GM12878 (cell line): ENCODE results near the gene AKAP8. TPM values are rescaled to one million over a fixed set of nuclear protein-coding genes. Genes with fewer than 3 reads are reported as not detected.

Experiments used
- ATAC-seq: fragments of 200-7000 bp; cut with Tn5 transposase; 3 replicates; pipeline ENCODE4 v1.9.1; 2020; ENCODE audit warnings: mild to moderate bottlenecking, moderate library complexity
- BruUV-seq: library from RNA; stranded (reverse); fragments of 400-500 nt; replicated peaks from 2 replicates; lab custom pipeline; 2021; lab: Mats Ljungman, UMichigan
- CTCF ChIA-PET: fragments of 300-600 bp; sonication (Branson Sonifier 250); formaldehyde crosslinking; extraction: SDS; loops from one replicate; lab custom pipeline; 2021; ENCODE audit warnings: inconsistent platforms; lab: Yijun Ruan, JAX
- POLR2A ChIA-PET: fragments of 350-600 bp; formaldehyde crosslinking; extraction: SDS; loops from one replicate; lab custom pipeline; 2021; ENCODE audit warnings: inconsistent platforms; lab: Charles Lee
- RAD21 ChIA-PET: fragments of 300-600 bp; sonication (Branson Sonifier 250); formaldehyde crosslinking; loops from one replicate; lab custom pipeline; 2023; ENCODE audit warnings: antibody characterized with exemption; ENCODE audit not compliant: unreplicated experiment; lab: Charles Lee
- SMC1A ChIA-PET: fragments of 300-600 bp; sonication (Branson Sonifier 250); formaldehyde crosslinking; loops from one replicate; lab custom pipeline; 2023; ENCODE audit not compliant: unreplicated experiment, uncharacterized antibody; lab: Charles Lee
- DNase-seq: peaks from one replicate; pipeline ENCODE4 v3.0.0-alpha.2; 2011; ENCODE audit warnings: low read depth, low spot score
- FAIRE-seq: peaks from 3 replicates; lab custom pipeline; 2011; peaks lifted over from hg19 to GRCh38; lab: Jason Lieb, UNC
- H2AFZ ChIP-seq: 2 replicates; pipeline ENCODE4 v1.6.0; 2011; ENCODE audit warnings: low read depth, low read length, control low read depth; ENCODE audit not compliant: control insufficient read depth
- H3K27ac ChIP-seq: 2 replicates; pipeline ENCODE4 v1.5.1; 2011; ENCODE audit warnings: control low read depth; ENCODE audit not compliant: control insufficient read depth, insufficient read depth
- H3K27me3 ChIP-seq, 2 experiments: replicated peaks in 1 of 2; 2 replicates each; pipeline versions ENCODE4 v1.6.0 to v1.6.1; 2011; ENCODE audit warnings: low read length in 1 of 2; ENCODE audit not compliant: control insufficient read depth in 2 of 2, insufficient read depth in 2 of 2
- H3K36me3 ChIP-seq, 2 experiments: 2 replicates each; pipeline ENCODE4 v1.5.1; 2011; ENCODE audit warnings: low read length in 1 of 2; ENCODE audit not compliant: control insufficient read depth in 2 of 2, insufficient read depth in 2 of 2
- H3K4me1 ChIP-seq: 2 replicates; pipeline ENCODE4 v1.6.1; 2011; ENCODE audit warnings: mild to moderate bottlenecking, low read length, moderate library complexity, mixed read lengths; ENCODE audit not compliant: control insufficient read depth, insufficient read depth
- H3K4me2 ChIP-seq: 2 replicates; pipeline ENCODE4 v1.6.0; 2011; ENCODE audit warnings: control low read depth; ENCODE audit not compliant: control insufficient read depth, insufficient read depth
- H3K4me3 ChIP-seq: fragments of 200-600 bp; sonication (generic); 2 replicates; pipeline ENCODE4 v1.5.1; 2016
- H3K79me2 ChIP-seq: 2 replicates; pipeline ENCODE4 v1.6.0; 2011; ENCODE audit warnings: low read length; ENCODE audit not compliant: control insufficient read depth, insufficient read depth
- H3K9ac ChIP-seq: 2 replicates; pipeline ENCODE4 v1.8.0; 2011; ENCODE audit warnings: low read length, control low read depth, mixed read lengths; ENCODE audit not compliant: control insufficient read depth, insufficient read depth
- H3K9me3 ChIP-seq: replicated peaks from 3 replicates; pipeline ENCODE4 v1.5.1; 2011; ENCODE audit warnings: mild to moderate bottlenecking, low read length; ENCODE audit not compliant: control insufficient read depth, insufficient read depth
- H4K20me1 ChIP-seq: 2 replicates; pipeline ENCODE4 v1.6.0; 2011; ENCODE audit not compliant: control insufficient read depth, insufficient read depth
- GATAD2B ChIP-seq: fragments of 450-650 bp; conservative IDR thresholded peaks from 2 replicates; pipeline ENCODE4 v1.6.1; 2017; ENCODE audit warnings: low read depth, mild to moderate bottlenecking, moderate library complexity
- HDAC2 ChIP-seq: fragments of 200-600 bp; sonication (generic); IDR thresholded peaks from 2 replicates; pipeline ENCODE4 v1.6.1; 2017
- KAT2A ChIP-seq: conservative IDR thresholded peaks from 2 replicates; pipeline ENCODE4 v1.6.1; 2011; ENCODE audit warnings: low read depth, low read length; ENCODE audit not compliant: control insufficient read depth
- SREBF1 ChIP-seq: IDR thresholded peaks from 2 replicates; pipeline ENCODE4 v1.6.1; 2012; ENCODE audit warnings: mild to moderate bottlenecking, low read length
- STAT1 ChIP-seq: fragments of 450-650 bp; conservative IDR thresholded peaks from 2 replicates; pipeline ENCODE4 v1.6.1; 2014; ENCODE audit warnings: antibody characterized with exemption, mild to moderate bottlenecking
- TBL1XR1 ChIP-seq: IDR thresholded peaks from 2 replicates; pipeline ENCODE4 v1.6.1; 2012; ENCODE audit warnings: low read depth, low read length, improper control_type of control experiment
- ZNF384 ChIP-seq: IDR thresholded peaks from 2 replicates; pipeline ENCODE4 v1.6.1; 2012; ENCODE audit warnings: low read depth, mild to moderate bottlenecking, low read length, improper control_type of control experiment, borderline replicate concordance
- WGBS: methylation state at CpG from one replicate; pipeline ENCODE4 v1.1.6; 2016; ENCODE audit warnings: low lambda C conversion rate; ENCODE audit not compliant: insufficient replicate concordance, insufficient coverage; ENCODE audit errors: missing lambda C conversion rate; 5-methylcytosine and 5-hydroxymethylcytosine counted together
- in situ Hi-C: fragments of 300-500 bp; cut with MboI; formaldehyde crosslinking; loops from 9 replicates; pipeline ENCODE4 v1.14.3; 2018; ENCODE audit warnings: mixed read lengths
- intact Hi-C: fragments of 100-400 bp; cut with micrococcal nuclease; formaldehyde crosslinking; loops from one replicate; pipeline ENCODE4 v1.14.2; 2022; ENCODE audit not compliant: unreplicated experiment
- polyA plus RNA-seq, 11 experiments: library from polyadenylated mRNA; depleted of rRNA in 4 of 11; unstranded in 6 of 11; stranded (reverse) in 5 of 11; fragments of >200 nt; fragmentation: Nextera tagmentation in 4 of 11; fragmentation: Illumina TruSeq in 1 of 11; extraction: Ambion mirVana in 4 of 11; extraction: Trizol in 1 of 11; gene quantifications; 1 replicate in 1 of 11; 2 replicates in 10 of 11; pipeline versions ENCODE4 v1.2.1 to v1.2.3, GENCODE V29; 2011 to 2016; ENCODE audit warnings: inconsistent platforms in 2 of 11, missing spikeins in 2 of 11, low read depth in 1 of 11
- total RNA-seq, 4 experiments: library from RNA; depleted of rRNA in 3 of 4; stranded (reverse); fragments of >200 nt in 3 of 4; fragmentation: Illumina TruSeq in 1 of 4; extraction: Trizol in 1 of 4; gene quantifications; 2 replicates each; pipeline versions ENCODE4 v1.2.1 to v1.2.3, GENCODE V29; 2013 to 2021
- TF ChIP-seq, protein P1 (sequence below): IDR thresholded peaks from 2 replicates; pipeline ENCODE4 v1.6.1; 2011; ENCODE audit warnings: borderline replicate concordance, low read depth, mild to moderate bottlenecking, moderate library complexity, mixed read lengths, low read length; ENCODE audit not compliant: insufficient read depth; ENCODE audit errors: extremely low read length
- TF ChIP-seq, protein P2 (sequence below): fragments of 450-650 bp; IDR thresholded peaks from 2 replicates; pipeline ENCODE4 v1.6.1; 2017; ENCODE audit warnings: mild to moderate bottlenecking, moderate library complexity

Gene AKAP8
- total and polyA plus RNA-seq, 10 of the 15 experiments (the other 5 are each of a cell fraction or from before 2014, with no cell fraction given): 5.3 to 57.7 (median 20.6) TPM

DNA sequence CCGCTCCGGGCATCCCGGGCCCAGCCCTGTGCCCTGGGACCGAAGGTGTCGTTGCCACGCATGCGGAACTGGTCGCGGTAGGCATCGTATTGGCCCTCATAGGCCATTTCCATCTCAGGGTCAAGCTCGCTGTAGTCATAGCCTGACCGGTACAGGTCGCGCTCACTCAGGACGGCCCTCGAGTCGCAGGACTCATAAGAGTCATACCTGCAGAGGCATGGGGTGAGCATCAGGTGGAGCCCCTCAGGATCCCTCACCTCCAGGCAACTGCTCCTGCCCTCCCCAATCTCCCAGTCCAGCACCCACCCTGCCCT, 21.8 kb upstream of the AKAP8 start (continued):
- TF ChIP-seq, protein P1, sequence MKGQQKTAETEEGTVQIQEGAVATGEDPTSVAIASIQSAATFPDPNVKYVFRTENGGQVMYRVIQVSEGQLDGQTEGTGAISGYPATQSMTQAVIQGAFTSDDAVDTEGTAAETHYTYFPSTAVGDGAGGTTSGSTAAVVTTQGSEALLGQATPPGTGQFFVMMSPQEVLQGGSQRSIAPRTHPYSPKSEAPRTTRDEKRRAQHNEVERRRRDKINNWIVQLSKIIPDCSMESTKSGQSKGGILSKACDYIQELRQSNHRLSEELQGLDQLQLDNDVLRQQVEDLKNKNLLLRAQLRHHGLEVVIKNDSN: no peak
- no peak for TF ChIP-seq KAT2A
- TF ChIP-seq GATAD2B: no peak
- TF ChIP-seq STAT1: no peak
- no peak for TF ChIP-seq HDAC2
- no peak for TF ChIP-seq TBL1XR1
- TF ChIP-seq, protein P2, sequence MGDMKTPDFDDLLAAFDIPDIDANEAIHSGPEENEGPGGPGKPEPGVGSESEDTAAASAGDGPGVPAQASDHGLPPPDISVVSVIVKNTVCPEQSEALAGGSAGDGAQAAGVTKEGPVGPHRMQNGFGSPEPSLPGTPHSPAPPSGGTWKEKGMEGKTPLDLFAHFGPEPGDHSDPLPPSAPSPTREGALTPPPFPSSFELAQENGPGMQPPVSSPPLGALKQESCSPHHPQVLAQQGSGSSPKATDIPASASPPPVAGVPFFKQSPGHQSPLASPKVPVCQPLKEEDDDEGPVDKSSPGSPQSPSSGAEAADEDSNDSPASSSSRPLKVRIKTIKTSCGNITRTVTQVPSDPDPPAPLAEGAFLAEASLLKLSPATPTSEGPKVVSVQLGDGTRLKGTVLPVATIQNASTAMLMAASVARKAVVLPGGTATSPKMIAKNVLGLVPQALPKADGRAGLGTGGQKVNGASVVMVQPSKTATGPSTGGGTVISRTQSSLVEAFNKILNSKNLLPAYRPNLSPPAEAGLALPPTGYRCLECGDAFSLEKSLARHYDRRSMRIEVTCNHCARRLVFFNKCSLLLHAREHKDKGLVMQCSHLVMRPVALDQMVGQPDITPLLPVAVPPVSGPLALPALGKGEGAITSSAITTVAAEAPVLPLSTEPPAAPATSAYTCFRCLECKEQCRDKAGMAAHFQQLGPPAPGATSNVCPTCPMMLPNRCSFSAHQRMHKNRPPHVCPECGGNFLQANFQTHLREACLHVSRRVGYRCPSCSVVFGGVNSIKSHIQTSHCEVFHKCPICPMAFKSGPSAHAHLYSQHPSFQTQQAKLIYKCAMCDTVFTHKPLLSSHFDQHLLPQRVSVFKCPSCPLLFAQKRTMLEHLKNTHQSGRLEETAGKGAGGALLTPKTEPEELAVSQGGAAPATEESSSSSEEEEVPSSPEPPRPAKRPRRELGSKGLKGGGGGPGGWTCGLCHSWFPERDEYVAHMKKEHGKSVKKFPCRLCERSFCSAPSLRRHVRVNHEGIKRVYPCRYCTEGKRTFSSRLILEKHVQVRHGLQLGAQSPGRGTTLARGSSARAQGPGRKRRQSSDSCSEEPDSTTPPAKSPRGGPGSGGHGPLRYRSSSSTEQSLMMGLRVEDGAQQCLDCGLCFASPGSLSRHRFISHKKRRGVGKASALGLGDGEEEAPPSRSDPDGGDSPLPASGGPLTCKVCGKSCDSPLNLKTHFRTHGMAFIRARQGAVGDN: no peak

DNA sequence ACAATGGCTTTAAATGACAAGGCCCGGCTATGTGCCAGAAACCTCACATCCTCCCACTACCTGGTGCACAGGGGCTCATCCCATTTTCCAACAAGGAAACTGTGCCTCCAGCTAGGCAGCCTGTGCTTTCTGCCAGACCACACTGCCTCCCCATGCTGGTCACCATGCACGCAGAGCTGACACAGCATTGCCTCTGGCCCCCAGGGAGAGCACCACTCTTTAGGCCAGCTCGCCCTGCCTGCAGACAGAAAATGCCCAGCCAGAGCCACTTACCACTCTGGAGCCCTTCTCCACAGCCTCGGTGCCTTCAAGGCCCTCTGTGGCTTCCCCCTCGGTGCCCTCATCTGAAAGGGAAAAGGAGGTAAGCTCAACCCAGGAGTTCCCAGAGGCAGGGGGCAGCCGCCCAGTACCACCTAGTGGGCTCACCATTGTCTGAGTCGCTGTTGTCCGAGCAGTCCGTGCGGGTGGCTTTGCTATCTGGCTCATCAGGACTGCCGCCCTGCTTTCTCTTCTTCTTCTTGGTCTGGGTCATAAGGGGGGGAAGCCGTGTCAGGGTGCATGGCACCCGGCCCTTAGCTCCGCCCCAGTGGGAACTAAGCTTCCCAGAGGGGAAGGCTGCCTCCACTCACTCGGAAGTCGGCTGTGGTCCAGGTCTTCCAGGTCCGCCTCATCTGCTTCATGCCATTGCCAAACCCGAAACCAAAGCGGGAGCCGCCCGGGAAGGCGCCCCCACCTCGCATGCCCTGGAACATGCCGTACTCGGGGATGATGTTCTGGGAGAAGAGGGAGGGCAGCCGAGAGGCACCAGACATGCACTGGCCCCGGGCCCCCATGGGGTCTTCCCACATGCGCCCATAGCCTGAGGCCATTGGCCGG, 21.2 kb upstream of the AKAP8 start:
- CTCF ChIA-PET: interaction anchor here (0.6 kb wide), 1 partner anchor 155 kb away, joined by 4 read pairs; no protein-coding TSS in a partner anchor
- H3K27me3 ChIP-seq: no peaks in the 10 kb centered on the region
- no peaks in the 10 kb centered on the region for H3K4me1 ChIP-seq
- RAD21 ChIA-PET: no interaction called here
- no peak for ATAC-seq
- peaks cover 24 to 66% of the 10 kb centered on the region in 2 experiments; a peak in 3 of 4 replicates for H3K36me3 ChIP-seq
- intact Hi-C loops (no loop called here), in situ Hi-C loops (no loop called here)
- no peak for DNase-seq
- no peak for FAIRE-seq
- H3K9me3 ChIP-seq: no peaks in the 10 kb centered on the region
- H3K4me2 ChIP-seq: no peak overlapping the region
- WGBS: 96% methylated on average over 29 of the region's 29 CpGs
- H3K27ac ChIP-seq: no peak overlapping the region
- TF ChIP-seq ZNF384: no peak
- no peak for TF ChIP-seq HDAC2
- TF ChIP-seq SREBF1: no peak
- peaks cover 10% of the 10 kb centered on the region; the same call in 1 of the 2 replicates for H4K20me1 ChIP-seq
- SMC1A ChIA-PET: no interaction called here
- peaks cover 18% of the 10 kb centered on the region for H3K79me2 ChIP-seq
- no peak overlapping the region for H3K9ac ChIP-seq
- no peak overlapping the region for H2AFZ ChIP-seq
- TSS peak; percentile 9 for BruUV-seq
- H3K4me3 ChIP-seq: no peak overlapping the region
- POLR2A ChIA-PET: no interaction called here
